Measurements from ENCODE around the gene C2CD4A. TPM values are rescaled to one million over a fixed set of nuclear protein-coding genes. Genes with fewer than 3 reads are reported as not detected.

C2CD4A gene
- total and polyA plus RNA-seq, 2 donors (not counting 3 experiments of a cell fraction or from before 2014, with no cell fraction given): 0.33 to 0.46 TPM

GRCh38 chr15:62106096-62106495, 39.3 kb downstream of the C2CD4A start:
- TF ChIP-seq, protein P1, sequence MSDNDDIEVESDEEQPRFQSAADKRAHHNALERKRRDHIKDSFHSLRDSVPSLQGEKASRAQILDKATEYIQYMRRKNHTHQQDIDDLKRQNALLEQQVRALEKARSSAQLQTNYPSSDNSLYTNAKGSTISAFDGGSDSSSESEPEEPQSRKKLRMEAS (IDR thresholded peaks at IDR 0.05; ENCODE audit: insufficient read depth, insufficient read length): no peak
- no peak for TF ChIP-seq POLR2AphosphoS5 (IDR thresholded peaks at IDR 0.05; ENCODE audit: insufficient read depth, low read depth, low read length)
- no peak for TF ChIP-seq EZH2 (IDR thresholded peaks at IDR 0.05; ENCODE audit: borderline replicate concordance, low read depth, low read length, severe bottlenecking)
- no peak for TF ChIP-seq CTCF (IDR thresholded peaks at IDR 0.05; ENCODE audit: extremely low read depth in 1 of 2, insufficient read depth in 1 of 2, low read depth in 1 of 2, low read length in 2 of 2)
- TF ChIP-seq GATA2 (IDR thresholded peaks at IDR 0.05; ENCODE audit: insufficient read depth, insufficient read length, low read depth, low read length): no peak
- TF ChIP-seq FOS (IDR thresholded peaks at IDR 0.05; ENCODE audit: borderline replicate concordance, insufficient read depth, low read length): no peak
- no peak for TF ChIP-seq POLR2A (IDR thresholded peaks at IDR 0.05; ENCODE audit: low read depth, low read length)
- TF ChIP-seq JUN (IDR thresholded peaks at IDR 0.05; ENCODE audit: borderline replicate concordance, insufficient read depth, insufficient read length, low read depth): no peak
- TF ChIP-seq MYC (IDR thresholded peaks at IDR 0.05; ENCODE audit: low read depth, low read length): no peak

More at GRCh38 chr15:62106096-62106495, 39.3 kb downstream of the C2CD4A start:
- no peak overlapping the region for H2AFZ ChIP-seq (ENCODE audit: low read depth, low read length)
- H3K4me1 ChIP-seq (ENCODE audit: control insufficient read depth, extremely low read depth, insufficient read depth, low read length): peaks cover 28% of the 10 kb centered on the region
- H3K27ac ChIP-seq (ENCODE audit: insufficient read depth, low read depth, low read length): no peak overlapping the region
- no peak overlapping the region for H3K4me2 ChIP-seq (ENCODE audit: insufficient read depth, low read length)
- intact Hi-C loops (cut with micrococcal nuclease): no loop called here
- H3K4me3 ChIP-seq (replicated peaks in 1 of 3; ENCODE audit: insufficient read depth in 1 of 3, low read depth in 1 of 3, low read length in 3 of 3): no peak overlapping the region
- H3K9me1 ChIP-seq (replicated peaks; ENCODE audit: control insufficient read depth, extremely low read depth, insufficient read depth, low read length): no peaks in the 10 kb centered on the region
- no TSS peak for BruUV-seq (replicated peaks)
- H3K36me3 ChIP-seq (ENCODE audit: control insufficient read depth in 2 of 2, extremely low read depth in 1 of 2, insufficient read depth in 2 of 2, low read length in 2 of 2): no peaks in the 10 kb centered on the region
- H4K20me1 ChIP-seq (replicated peaks; ENCODE audit: control insufficient read depth, extremely low read depth, insufficient read depth, low read length): no peaks in the 10 kb centered on the region
- dilution Hi-C loops (cut with MboI; ENCODE audit: extremely low pct_ligation_motif_present, low sequenced_read_pairs): no loop called here
- H3K79me2 ChIP-seq (ENCODE audit: control insufficient read depth, insufficient read depth, low read length): no peaks in the 10 kb centered on the region
- DNase-seq (ENCODE audit: low read depth, low spot score) (no peak), FAIRE-seq (no peak)
- H3K9me3 ChIP-seq (replicated peaks; ENCODE audit: control insufficient read depth, insufficient read depth, low read length): no peaks in the 10 kb centered on the region
- no peak overlapping the region for H3K9ac ChIP-seq (replicated peaks; ENCODE audit: extremely low read depth, insufficient read depth, low read length)
- H3K27me3 ChIP-seq (ENCODE audit: control insufficient read depth in 2 of 2, insufficient read depth in 2 of 2, low read length in 2 of 2): no peaks in the 10 kb centered on the region
- POLR2A ChIA-PET: no interaction called here
- CTCF ChIA-PET: interaction anchor here (0.9 to 2.5 kb wide), 2 partner anchors 19 to 53 kb away, joined by 4 to 11 read pairs; no protein-coding TSS in a partner anchor
